OCI-LY3 (cell line): Measurements from ENCODE around the gene MYT1.

Experiments
- H2AFZ ChIP-seq: fragments of 200-600, 300-600 bp; shearing (Covaris generic); 2 replicates; pipeline ENCODE4 v1.6.0; 2014; ENCODE audit warnings: antibody characterized with exemption, low read depth, low read length
- H3K27ac ChIP-seq: fragments of 200-600, 300-600 bp; sonication (generic); 2 replicates; pipeline ENCODE4 v1.5.1; 2014; ENCODE audit warnings: mild to moderate bottlenecking, low read length, moderate library complexity, mixed read lengths
- H3K27me3 ChIP-seq: fragments of 200-600, 300-600 bp; sonication (generic); 2 replicates; pipeline ENCODE4 v1.6.1; 2014; ENCODE audit warnings: low read depth, low read length, mixed read lengths
- H3K36me3 ChIP-seq: fragments of 200-600, 300-600 bp; sonication (generic); replicated peaks from 2 replicates; pipeline ENCODE3; 2014; ENCODE audit warnings: low read depth, low read length, mixed read lengths
- H3K4me1 ChIP-seq: fragments of 300-600, 200-600 bp; sonication (generic); 2 replicates; pipeline ENCODE4 v1.6.1; 2014; ENCODE audit warnings: low read length, mixed read lengths
- H3K4me2 ChIP-seq: fragments of 200-600, 300-600 bp; sonication (generic); 2 replicates; pipeline ENCODE4 v1.6.1; 2014; ENCODE audit warnings: low read length, mixed read lengths
- H3K4me3 ChIP-seq: fragments of 300-600, 200-600 bp; sonication (generic); 2 replicates; pipeline ENCODE4 v1.5.1; 2014; ENCODE audit warnings: antibody characterized with exemption, mild to moderate bottlenecking, low read length, moderate library complexity
- H3K79me2 ChIP-seq: fragments of 300-600, 200-600 bp; shearing (Covaris generic); 2 replicates; pipeline ENCODE4 v1.6.1; 2014; ENCODE audit warnings: mild to moderate bottlenecking, low read length, mixed read lengths
- H3K9ac ChIP-seq: fragments of 300-600, 200-600 bp; shearing (Covaris generic); 2 replicates; pipeline ENCODE4 v1.6.0; 2014; ENCODE audit warnings: mild to moderate bottlenecking, low read length, moderate library complexity
- H3K9me3 ChIP-seq: fragments of 200-600, 300-600 bp; shearing (Covaris generic); 2 replicates; pipeline ENCODE4 v1.6.1; 2014; ENCODE audit warnings: low read length, mixed read lengths; ENCODE audit not compliant: insufficient read depth
- H4K20me1 ChIP-seq: fragments of 200-600, 300-600 bp; sonication (generic); 2 replicates; pipeline ENCODE4 v1.6.1; 2016; ENCODE audit warnings: low read length, mixed read lengths; ENCODE audit not compliant: insufficient read depth
- CTCF ChIP-seq: fragments of 200-600, 300-600 bp; sonication (generic); IDR thresholded peaks from 2 replicates; pipeline ENCODE4 v1.5.1; 2014; ENCODE audit warnings: antibody characterized with exemption, low read length, low read depth
- EZH2phosphoT487 ChIP-seq: fragments of 200-600 bp; shearing (Covaris generic); IDR thresholded peaks from 2 replicates; pipeline ENCODE4 v1.6.1; 2018; ENCODE audit warnings: antibody characterized with exemption, mixed run types, low read depth

Gene MYT1

GRCh38 chr20:64191002-64191401 lies 26.8 kb downstream of the MYT1 start:
- H3K4me1 ChIP-seq, result no peaks in the 10 kb centered on the region
- H2AFZ ChIP-seq, result no peak overlapping the region
- no peak overlapping the region for H3K4me2 ChIP-seq
- H3K9ac ChIP-seq, result no peak overlapping the region
- no peaks in the 10 kb centered on the region for H3K36me3 ChIP-seq
- H3K79me2 ChIP-seq, result no peaks in the 10 kb centered on the region
- H3K27ac ChIP-seq, result no peak overlapping the region
- H3K9me3 ChIP-seq, result no peaks in the 10 kb centered on the region
- 0 out of 2 replicates have a peak, but pooled peaks cover 9% of the 10 kb centered on the region for H4K20me1 ChIP-seq
- peaks cover 32% of the 10 kb centered on the region for H3K27me3 ChIP-seq
- TF ChIP-seq EZH2phosphoT487 (no peak), CTCF (no peak)
- no peak overlapping the region for H3K4me3 ChIP-seq

- Histone ChIP-seq H3K4me3 (no peak overlapping the region), H3K4me1 (no peaks in the 10 kb centered on the region), H2AFZ (no peak overlapping the region), H3K4me2 (no peak overlapping the region), H3K79me2 (no peaks in the 10 kb centered on the region), H3K9ac (no peak overlapping the region), H3K27ac (no peak overlapping the region), H3K36me3 (no peaks in the 10 kb centered on the region), H3K9me3 (no peaks in the 10 kb centered on the region), H3K27me3 (peaks cover 34% of the 10 kb centered on the region), H4K20me1 (0 out of 2 replicates have a peak, but pooled peaks cover 9% of the 10 kb centered on the region)
- TF ChIP-seq CTCF (no peak), EZH2phosphoT487 (no peak)
Observed at GRCh38 chr20:64192406-64192805, 28.2 kb downstream of the MYT1 start.

- Histone ChIP-seq H3K27ac (no peak overlapping the region), H3K9ac (no peak overlapping the region), H2AFZ (no peak overlapping the region), H3K79me2 (no peaks in the 10 kb centered on the region), H3K36me3 (no peaks in the 10 kb centered on the region), H4K20me1 (0 out of 2 replicates have a peak, but pooled peaks cover 9% of the 10 kb centered on the region), H3K4me1 (no peaks in the 10 kb centered on the region), H3K9me3 (no peaks in the 10 kb centered on the region), H3K4me2 (no peak overlapping the region), H3K4me3 (no peak overlapping the region), H3K27me3 (peaks cover 37% of the 10 kb centered on the region)
- no peak for TF ChIP-seq EZH2phosphoT487
- TF ChIP-seq CTCF, result no peak
Observed at GRCh38 chr20:64193058-64193457, 28.8 kb downstream of the MYT1 start.

- no peaks in the 10 kb centered on the region for H3K36me3 ChIP-seq
- H3K9ac ChIP-seq, result no peak overlapping the region
- peaks cover 37% of the 10 kb centered on the region for H3K27me3 ChIP-seq
- no peaks in the 10 kb centered on the region for H3K9me3 ChIP-seq
- H3K4me1 ChIP-seq, result no peaks in the 10 kb centered on the region
- H3K4me2 ChIP-seq, result no peak overlapping the region
- no peak overlapping the region for H3K4me3 ChIP-seq
- 0 out of 2 replicates have a peak, but pooled peaks cover 9% of the 10 kb centered on the region for H4K20me1 ChIP-seq
- no peak overlapping the region for H2AFZ ChIP-seq
- H3K79me2 ChIP-seq, result no peaks in the 10 kb centered on the region
- no peak overlapping the region for H3K27ac ChIP-seq
- TF ChIP-seq CTCF (no peak), EZH2phosphoT487 (no peak)
Observed at GRCh38 chr20:64194269-64194668, 30.0 kb downstream of the MYT1 start.
